HepG2 (cell line): ENCODE results near the gene AQP12A.

ENCODE experiments used
- CEBPB ChIP-seq: IDR thresholded peaks from 2 replicates; pipeline ENCODE4 v1.6.1; 2011; ENCODE audit warnings: low read depth, low read length, improper control_type of control experiment, borderline replicate concordance
- CREM ChIP-seq, 2 experiments: sonication (generic) in 1 of 2; formaldehyde crosslinking in 1 of 2; IDR thresholded peaks; 2 replicates each; pipeline versions ENCODE4 v1.4.0 to v1.6.1; 2016 to 2020; ENCODE audit warnings: antibody characterized with exemption in 1 of 2, mild to moderate bottlenecking in 1 of 2, missing genetic modification reagents in 1 of 2
- HIVEP1 ChIP-seq: sonication (generic); formaldehyde crosslinking; IDR thresholded peaks from 2 replicates; pipeline ENCODE4 v1.4.0; 2020; ENCODE audit warnings: mild to moderate bottlenecking, missing genetic modification reagents
- MAZ ChIP-seq, 2 experiments: sonication (generic) in 1 of 2; formaldehyde crosslinking in 1 of 2; IDR thresholded peaks; 2 replicates each; pipeline versions ENCODE4 v1.5.0 to v1.6.1; 2012 to 2020; ENCODE audit warnings: low read depth in 2 of 2, mild to moderate bottlenecking in 2 of 2, borderline replicate concordance in 1 of 2, improper control_type of control experiment in 1 of 2, low read length in 1 of 2, missing genetic modification reagents in 1 of 2, moderate library complexity in 1 of 2
- NR2F2 ChIP-seq: IDR thresholded peaks from 2 replicates; pipeline ENCODE4 v1.6.1; 2012; ENCODE audit warnings: low read depth, inconsistent platforms, borderline replicate concordance
- POLR2AphosphoS5 ChIP-seq: IDR thresholded peaks from 2 replicates; pipeline ENCODE4 v1.6.1; 2012; ENCODE audit warnings: low read depth, low read length
- PRPF4 ChIP-seq: fragments of 200-400 bp; formaldehyde crosslinking; IDR thresholded peaks from 2 replicates; pipeline ENCODE4 v1.6.1; 2016; ENCODE audit warnings: low read length, low read depth; ENCODE audit not compliant: poor library complexity, severe bottlenecking
- SP2 ChIP-seq: sonication (generic); formaldehyde crosslinking; IDR thresholded peaks from 2 replicates; pipeline ENCODE4 v1.5.1; 2020; ENCODE audit warnings: mild to moderate bottlenecking, missing genetic modification reagents
- TF ChIP-seq, protein P1 (sequence below): sonication (generic); formaldehyde crosslinking; IDR thresholded peaks from 2 replicates; pipeline ENCODE4 v1.5.0; 2020; ENCODE audit warnings: mild to moderate bottlenecking, missing genetic modification reagents, moderate library complexity
- TF ChIP-seq, protein P2 (sequence below): IDR thresholded peaks from 2 replicates; pipeline ENCODE4 v1.6.1; 2016; ENCODE audit warnings: low read depth, control low read depth

DNA sequence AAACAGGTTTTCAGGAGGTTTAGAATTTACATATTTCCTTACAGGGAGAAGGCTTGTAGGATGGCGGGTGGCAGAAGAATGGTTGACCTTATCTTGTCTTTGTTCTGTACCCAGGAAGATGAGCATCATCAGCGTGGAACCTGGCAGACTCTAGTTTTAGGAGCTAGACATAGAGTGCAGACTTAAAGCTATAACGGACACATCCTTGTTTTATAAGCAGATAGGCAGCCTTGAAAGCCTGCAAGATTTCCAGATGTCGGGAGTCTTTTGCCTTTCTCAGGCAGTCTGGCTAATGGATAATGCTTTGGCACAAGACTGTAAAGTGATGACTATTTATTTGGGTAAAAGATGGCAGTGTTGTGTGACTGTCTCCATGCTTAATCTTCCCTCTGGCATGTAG, 20.7 kb upstream of the AQP12A start:
- TF ChIP-seq PRPF4 (no peak), NR2F2 (no peak), CEBPB (no peak), HIVEP1 (CRISPR knock-in tag) (no peak), SP2 (no peak), CREM (IDR thresholded peaks at IDR 0.05) (no peak), CREM (CRISPR knock-in tag; IDR thresholded peaks at IDR 0.05) (no peak), POLR2AphosphoS5 (no peak), MAZ (IDR thresholded peaks at IDR 0.05; ENCODE audit: borderline replicate concordance, low read depth, low read length) (no peak), MAZ (CRISPR knock-in tag; IDR thresholded peaks at IDR 0.05; ENCODE audit: low read depth) (no peak)
- TF ChIP-seq, protein P1, sequence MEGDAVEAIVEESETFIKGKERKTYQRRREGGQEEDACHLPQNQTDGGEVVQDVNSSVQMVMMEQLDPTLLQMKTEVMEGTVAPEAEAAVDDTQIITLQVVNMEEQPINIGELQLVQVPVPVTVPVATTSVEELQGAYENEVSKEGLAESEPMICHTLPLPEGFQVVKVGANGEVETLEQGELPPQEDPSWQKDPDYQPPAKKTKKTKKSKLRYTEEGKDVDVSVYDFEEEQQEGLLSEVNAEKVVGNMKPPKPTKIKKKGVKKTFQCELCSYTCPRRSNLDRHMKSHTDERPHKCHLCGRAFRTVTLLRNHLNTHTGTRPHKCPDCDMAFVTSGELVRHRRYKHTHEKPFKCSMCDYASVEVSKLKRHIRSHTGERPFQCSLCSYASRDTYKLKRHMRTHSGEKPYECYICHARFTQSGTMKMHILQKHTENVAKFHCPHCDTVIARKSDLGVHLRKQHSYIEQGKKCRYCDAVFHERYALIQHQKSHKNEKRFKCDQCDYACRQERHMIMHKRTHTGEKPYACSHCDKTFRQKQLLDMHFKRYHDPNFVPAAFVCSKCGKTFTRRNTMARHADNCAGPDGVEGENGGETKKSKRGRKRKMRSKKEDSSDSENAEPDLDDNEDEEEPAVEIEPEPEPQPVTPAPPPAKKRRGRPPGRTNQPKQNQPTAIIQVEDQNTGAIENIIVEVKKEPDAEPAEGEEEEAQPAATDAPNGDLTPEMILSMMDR (CRISPR knock-in tag): no peak
- TF ChIP-seq, protein P2, sequence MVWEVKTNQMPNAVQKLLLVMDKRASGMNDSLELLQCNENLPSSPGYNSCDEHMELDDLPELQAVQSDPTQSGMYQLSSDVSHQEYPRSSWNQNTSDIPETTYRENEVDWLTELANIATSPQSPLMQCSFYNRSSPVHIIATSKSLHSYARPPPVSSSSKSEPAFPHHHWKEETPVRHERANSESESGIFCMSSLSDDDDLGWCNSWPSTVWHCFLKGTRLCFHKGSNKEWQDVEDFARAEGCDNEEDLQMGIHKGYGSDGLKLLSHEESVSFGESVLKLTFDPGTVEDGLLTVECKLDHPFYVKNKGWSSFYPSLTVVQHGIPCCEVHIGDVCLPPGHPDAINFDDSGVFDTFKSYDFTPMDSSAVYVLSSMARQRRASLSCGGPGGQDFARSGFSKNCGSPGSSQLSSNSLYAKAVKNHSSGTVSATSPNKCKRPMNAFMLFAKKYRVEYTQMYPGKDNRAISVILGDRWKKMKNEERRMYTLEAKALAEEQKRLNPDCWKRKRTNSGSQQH (CRISPR knock-in tag): no peak
